ENCODE results near the gene SH3RF3. TPM values are rescaled to one million over a fixed set of nuclear protein-coding genes. Genes with fewer than 3 reads are reported as not detected.

Gene SH3RF3
- total RNA-seq, 2 donors from 2014 or later = 1.5 to 1.8 TPM

- Histone ChIP-seq H3K9me3 (ENCODE audit: control insufficient read depth, low read length) (peaks cover 27% of the 10 kb centered on the region), H3K27ac (ENCODE audit: low read depth, low read length) (no peak overlapping the region), H3K36me3 (ENCODE audit: control insufficient read depth, insufficient read depth, low read length) (no peaks in the 10 kb centered on the region), H3K4me1 (ENCODE audit: control insufficient read depth, insufficient read depth, low read length) (no peaks in the 10 kb centered on the region), H3K9ac (ENCODE audit: extremely low read depth, low read length, poor library complexity, severe bottlenecking) (no peak overlapping the region), H3K4me3 (ENCODE audit: low read length) (no peak overlapping the region), H3K27me3 (ENCODE audit: control insufficient read depth, insufficient read depth, low read length, poor library complexity, severe bottlenecking) (peaks cover 23% of the 10 kb centered on the region)
- Mint-ChIP-seq H3K27ac (no peak overlapping the region), H3K4me3 (no peak overlapping the region), H3K27me3 (ENCODE audit: insufficient read depth) (peaks cover 2% of the 10 kb centered on the region), H3K4me1 (peaks cover 11% of the 10 kb centered on the region), H3K9me3 (peaks cover 27% of the 10 kb centered on the region), H3K36me3 (ENCODE audit: low read depth) (no peaks in the 10 kb centered on the region)
- TF ChIP-seq CTCF (conservative IDR thresholded peaks at IDR 0.05) = no peak
- no peak for DNase-seq
- 92 to 97% methylated on average over 7 of the region's 7 CpGs for WGBS, 2 experiments (ENCODE audit: insufficient coverage in 1 of 2, insufficient read length in 1 of 2)
Measured at GRCh38 chr2:109231996-109232705, 103.1 kb downstream of the SH3RF3 start.

- Mint-ChIP-seq H3K27me3 (ENCODE audit: insufficient read depth) (peaks cover 2% of the 10 kb centered on the region), H3K4me3 (no peak overlapping the region), H3K4me1 (peaks cover 11% of the 10 kb centered on the region), H3K36me3 (ENCODE audit: low read depth) (no peaks in the 10 kb centered on the region), H3K9me3 (peaks cover 27% of the 10 kb centered on the region), H3K27ac (no peak overlapping the region)
- peaks cover 27% of the 10 kb centered on the region for H3K9me3 ChIP-seq (ENCODE audit: control insufficient read depth, low read length)
- H3K27me3 ChIP-seq (ENCODE audit: control insufficient read depth, insufficient read depth, low read length, poor library complexity, severe bottlenecking) = peaks cover 23% of the 10 kb centered on the region
- no peaks in the 10 kb centered on the region for H3K36me3 ChIP-seq (ENCODE audit: control insufficient read depth, insufficient read depth, low read length)
- DNase-seq = no peak
- H3K9ac ChIP-seq (ENCODE audit: extremely low read depth, low read length, poor library complexity, severe bottlenecking) = no peak overlapping the region
- 95 to 96% methylated on average over 4 of the region's 4 CpGs for WGBS, 2 experiments (ENCODE audit: insufficient coverage in 1 of 2, insufficient read length in 1 of 2)
- TF ChIP-seq CTCF (conservative IDR thresholded peaks at IDR 0.05) = no peak
- H3K27ac ChIP-seq (ENCODE audit: low read depth, low read length) = no peak overlapping the region
- no peaks in the 10 kb centered on the region for H3K4me1 ChIP-seq (ENCODE audit: control insufficient read depth, insufficient read depth, low read length)
- no peak overlapping the region for H3K4me3 ChIP-seq (ENCODE audit: low read length)
Measured at GRCh38 chr2:109232909-109233308, 103.9 kb downstream of the SH3RF3 start.

- Mint-ChIP-seq H3K27me3 (ENCODE audit: insufficient read depth) (peaks cover 2% of the 10 kb centered on the region), H3K4me1 (peaks cover 8% of the 10 kb centered on the region), H3K4me3 (no peak overlapping the region), H3K36me3 (ENCODE audit: low read depth) (no peaks in the 10 kb centered on the region), H3K9me3 (peaks cover 27% of the 10 kb centered on the region), H3K27ac (no peak overlapping the region)
- no peaks in the 10 kb centered on the region for H3K4me1 ChIP-seq (ENCODE audit: control insufficient read depth, insufficient read depth, low read length)
- H3K36me3 ChIP-seq (ENCODE audit: control insufficient read depth, insufficient read depth, low read length) = no peaks in the 10 kb centered on the region
- 86 to 94% methylated on average over 2 to 4 of the region's 4 CpGs for WGBS, 2 experiments (ENCODE audit: insufficient coverage in 1 of 2, insufficient read length in 1 of 2)
- peaks cover 23% of the 10 kb centered on the region for H3K27me3 ChIP-seq (ENCODE audit: control insufficient read depth, insufficient read depth, low read length, poor library complexity, severe bottlenecking)
- peaks cover 27% of the 10 kb centered on the region for H3K9me3 ChIP-seq (ENCODE audit: control insufficient read depth, low read length)
- H3K27ac ChIP-seq (ENCODE audit: low read depth, low read length) = no peak overlapping the region
- TF ChIP-seq CTCF (conservative IDR thresholded peaks at IDR 0.05) = no peak
- no peak for DNase-seq
- no peak overlapping the region for H3K9ac ChIP-seq (ENCODE audit: extremely low read depth, low read length, poor library complexity, severe bottlenecking)
- H3K4me3 ChIP-seq (ENCODE audit: low read length) = no peak overlapping the region
Measured at GRCh38 chr2:109233643-109234042, 104.6 kb downstream of the SH3RF3 start.
